NCI-H187 treated with DMSO at 0.1 percent for 48 hours (cell line): ENCODE measurements around the gene GNAT2.
A peak's percentile ranks its signal among the peaks of the same experiment; 100 is the strongest.

Experiments used
- DNase-seq: peaks from one replicate; lab custom pipeline; 2025; lab: John Stamatoyannopoulos, UW

Gene GNAT2

GRCh38 chr1:109610609-109611307 lies 8.7 kb downstream of the GNAT2 start:
- no peak for DNase-seq

DNA sequence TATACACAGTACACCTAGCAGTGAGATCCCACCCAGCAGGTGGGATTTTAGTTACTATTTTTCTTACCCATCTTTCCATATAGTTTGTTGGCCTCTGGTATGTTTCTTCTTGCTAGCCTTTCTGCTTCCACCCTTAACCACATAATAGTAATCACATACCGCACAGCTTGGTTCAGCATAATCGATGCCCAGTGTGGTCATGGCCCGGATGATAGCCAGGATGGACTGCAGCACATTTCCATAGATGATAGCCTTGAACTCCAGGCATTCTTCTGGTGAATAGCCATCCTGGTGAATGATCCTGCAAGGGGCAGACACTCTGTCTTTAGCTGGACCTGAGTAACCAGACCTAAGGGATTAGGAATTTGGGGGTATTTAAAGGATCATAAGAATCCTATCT lies 9.5 kb downstream of the GNAT2 start:
- no peak for DNase-seq

GRCh38 chr1:109605381-109605780 lies 14.0 kb downstream of the GNAT2 start:
- no peak for DNase-seq

DNA sequence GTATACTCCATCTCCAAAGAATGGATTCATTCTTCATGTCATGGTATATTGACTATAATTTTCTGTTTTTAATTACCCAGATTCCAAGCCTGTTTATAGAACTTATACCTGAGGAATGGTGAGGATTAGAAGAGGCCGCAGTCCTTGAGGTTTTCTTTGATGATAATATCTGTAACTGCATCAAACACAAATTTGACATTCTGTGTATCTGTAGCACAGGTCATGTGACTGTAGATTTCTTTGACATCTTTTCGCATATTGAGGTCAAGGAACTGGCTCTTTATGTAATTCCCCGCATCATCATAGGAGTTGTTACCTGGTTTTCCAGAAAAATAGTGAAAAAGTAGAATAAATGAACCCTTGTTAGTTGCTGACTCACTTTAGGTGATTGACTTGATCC lies 16.2 kb downstream of the GNAT2 start:
- no peak for DNase-seq

- no peak for DNase-seq
These were observed 20.8 kb downstream of the GNAT2 start for GRCh38 chr1:109598655-109599054.

DNA sequence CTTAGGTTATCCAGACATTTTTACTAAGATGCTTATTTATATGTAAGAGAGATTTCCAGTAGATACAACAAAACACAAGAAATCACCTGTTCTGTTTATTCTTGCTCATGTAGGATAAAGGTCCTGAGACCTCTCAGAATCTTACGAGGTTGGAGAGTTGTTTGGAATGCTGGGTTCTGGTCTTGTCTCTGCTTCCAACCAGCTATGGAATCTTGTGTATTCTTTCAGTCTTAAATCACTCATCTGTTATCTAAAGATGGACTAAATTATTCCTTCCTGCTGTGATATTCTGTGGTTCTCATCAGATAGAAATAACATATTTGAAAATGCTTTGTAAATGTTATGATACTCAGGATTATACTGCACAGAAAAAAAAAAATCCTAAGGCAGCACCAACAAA lies 21.3 kb downstream of the GNAT2 start:
- no peak for DNase-seq

- DNase-seq = no peak
These were observed 23.9 kb downstream of the GNAT2 start for GRCh38 chr1:109595531-109595930.

DNA sequence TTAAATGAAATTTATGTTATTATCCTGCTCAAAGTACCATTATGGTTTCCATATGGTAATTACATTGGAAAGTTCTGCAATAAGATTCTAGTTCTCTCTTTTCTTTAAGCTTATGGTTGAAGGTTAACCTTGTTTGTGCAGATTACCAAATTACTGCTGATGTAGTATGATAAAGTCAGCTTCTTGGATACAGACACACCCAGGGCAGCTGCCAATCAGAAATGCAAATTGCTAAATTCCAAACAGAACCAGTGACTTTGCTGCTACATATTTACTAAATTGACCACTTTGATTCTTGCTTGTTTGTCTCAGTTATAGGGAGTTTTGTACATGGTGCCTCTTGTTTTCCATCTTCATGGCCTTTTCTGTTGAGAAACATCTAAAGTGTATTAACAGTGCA lies 26.5 kb downstream of the GNAT2 start:
- DNase-seq = no peak

DNA sequence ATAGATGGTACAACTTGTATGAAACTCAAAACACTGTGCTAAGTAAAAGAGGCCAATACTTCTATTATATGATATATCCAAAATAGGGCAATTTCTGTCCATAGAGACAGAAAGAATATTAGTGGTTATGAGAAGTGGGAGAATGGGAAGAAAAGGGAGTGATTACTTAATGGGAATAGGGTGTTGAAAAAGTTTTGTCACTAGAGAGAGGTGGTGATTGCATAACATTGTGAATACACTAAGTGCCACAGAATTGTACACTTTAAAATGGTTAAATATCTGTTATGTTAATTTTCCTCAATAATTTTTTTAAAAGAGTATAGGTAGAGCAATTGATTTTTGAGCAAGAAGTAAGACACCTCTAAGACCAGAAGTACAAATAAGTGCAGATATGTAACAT lies 29.7 kb downstream of the GNAT2 start:
- no peak for DNase-seq

- DNase-seq = no peak
These were observed 30.2 kb downstream of the GNAT2 start for GRCh38 chr1:109589177-109589576.

- no peak for DNase-seq
These were observed 33.4 kb downstream of the GNAT2 start for GRCh38 chr1:109586055-109586454.

GRCh38 chr1:109584766-109585165 lies 34.6 kb downstream of the GNAT2 start:
- DNase-seq = no peak

DNA sequence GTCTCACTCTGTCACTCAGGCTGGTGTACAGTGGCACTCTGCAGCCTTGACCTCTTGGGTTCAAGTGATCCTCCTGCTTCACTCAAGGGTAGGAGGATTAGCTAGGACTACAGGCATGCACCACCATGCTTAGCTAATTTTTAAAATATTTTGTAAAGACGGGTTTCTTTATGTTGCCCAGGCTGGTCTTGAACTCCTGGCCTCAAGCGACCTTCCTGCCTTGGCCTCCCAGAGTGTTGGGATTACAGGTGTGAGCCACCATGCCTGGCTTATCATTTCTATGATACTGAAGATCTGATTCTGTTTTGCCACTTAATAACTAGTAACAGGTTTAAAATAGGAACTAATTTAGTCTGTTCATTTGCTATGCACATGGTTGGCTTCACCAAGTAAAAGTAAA lies 37.4 kb downstream of the GNAT2 start:
- no peak for DNase-seq

- DNase-seq = no peak
These were observed 39.9 kb downstream of the GNAT2 start for GRCh38 chr1:109579491-109579890.

- DNase-seq = no peak
These were observed 40.4 kb downstream of the GNAT2 start for GRCh38 chr1:109578947-109579443.

- peak; percentile 1 for DNase-seq
These were observed 45.6 kb downstream of the GNAT2 start for GRCh38 chr1:109573785-109574184.

DNA sequence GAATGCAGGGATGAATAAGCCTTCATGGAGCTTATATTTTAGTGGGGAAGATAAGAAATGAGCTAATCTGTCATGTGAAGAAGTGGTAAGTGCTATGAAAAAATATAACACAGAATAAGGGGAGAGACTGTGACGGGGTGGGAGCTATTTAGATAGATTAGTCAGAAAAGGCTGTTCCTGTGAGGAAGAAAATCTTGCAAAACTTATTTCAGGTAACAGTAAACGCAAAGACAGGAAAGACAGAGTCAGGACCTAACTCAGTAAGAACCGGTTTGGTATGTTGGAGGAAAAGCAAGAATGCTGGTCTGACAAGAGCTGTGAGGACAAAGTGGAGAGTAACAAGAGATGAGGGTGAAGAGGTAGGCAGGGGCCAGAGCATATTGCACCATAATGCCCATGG lies 49.0 kb downstream of the GNAT2 start:
- no peak for DNase-seq

GRCh38 chr1:109569323-109569722 lies 50.1 kb downstream of the GNAT2 start:
- DNase-seq = no peak

GRCh38 chr1:109567877-109568672 lies 51.3 kb downstream of the GNAT2 start:
- DNase-seq = no peak

DNA sequence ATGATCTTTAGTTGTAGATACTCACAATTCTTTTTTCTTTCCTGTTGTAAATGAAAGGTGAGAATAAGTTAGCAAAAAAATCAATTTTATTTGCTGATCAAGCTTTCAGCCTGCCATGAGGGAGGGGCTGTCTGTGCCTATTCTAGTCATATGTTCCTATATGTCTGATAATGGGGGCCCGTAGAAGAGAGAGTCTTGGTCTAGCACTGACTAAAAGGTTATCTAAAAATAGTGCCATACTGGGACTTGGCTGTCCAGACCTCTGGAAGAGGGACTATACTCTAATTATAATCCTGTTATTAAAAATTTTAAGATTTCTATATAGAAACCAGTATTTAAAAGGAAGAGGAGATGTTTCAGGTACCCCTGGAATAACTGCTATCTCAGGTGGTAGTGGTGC lies 52.4 kb downstream of the GNAT2 start:
- no peak for DNase-seq

DNA sequence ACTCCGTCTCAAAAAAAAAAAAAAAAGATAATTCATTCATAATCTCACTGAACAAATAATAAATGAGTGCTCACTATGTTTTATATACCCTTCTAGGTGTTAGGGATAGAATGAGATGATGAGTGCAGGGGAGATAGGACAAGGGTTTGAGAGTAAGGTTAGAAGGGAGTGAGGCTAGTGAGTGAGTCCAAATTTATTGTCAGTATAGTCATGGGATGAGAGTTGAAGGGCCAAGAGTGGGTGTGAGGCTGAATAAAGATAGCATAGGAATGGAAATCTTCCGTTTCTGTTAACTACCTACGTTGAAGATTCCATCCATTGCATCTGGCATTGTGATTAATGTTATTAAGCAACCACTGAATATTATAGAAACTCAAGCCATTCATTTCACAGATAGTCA lies 54.2 kb downstream of the GNAT2 start:
- DNase-seq = no peak

GRCh38 chr1:109564194-109564878 lies 55.1 kb downstream of the GNAT2 start:
- no peak for DNase-seq

- no peak for DNase-seq
These were observed 59.4 kb downstream of the GNAT2 start for GRCh38 chr1:109559995-109560394.
